Hematopoietic multipotent progenitor cell treated with erythropoietin and hydrocortisone succinate and interleukin-3 and kit ligand, for 4 days (in vitro differentiated cells): Measurements from ENCODE around the gene CNIH3.

Experiments used
- DNase-seq: peaks from one replicate; pipeline ENCODE4 v3.0.0-alpha.2; 2015

The CNIH3 gene

DNA sequence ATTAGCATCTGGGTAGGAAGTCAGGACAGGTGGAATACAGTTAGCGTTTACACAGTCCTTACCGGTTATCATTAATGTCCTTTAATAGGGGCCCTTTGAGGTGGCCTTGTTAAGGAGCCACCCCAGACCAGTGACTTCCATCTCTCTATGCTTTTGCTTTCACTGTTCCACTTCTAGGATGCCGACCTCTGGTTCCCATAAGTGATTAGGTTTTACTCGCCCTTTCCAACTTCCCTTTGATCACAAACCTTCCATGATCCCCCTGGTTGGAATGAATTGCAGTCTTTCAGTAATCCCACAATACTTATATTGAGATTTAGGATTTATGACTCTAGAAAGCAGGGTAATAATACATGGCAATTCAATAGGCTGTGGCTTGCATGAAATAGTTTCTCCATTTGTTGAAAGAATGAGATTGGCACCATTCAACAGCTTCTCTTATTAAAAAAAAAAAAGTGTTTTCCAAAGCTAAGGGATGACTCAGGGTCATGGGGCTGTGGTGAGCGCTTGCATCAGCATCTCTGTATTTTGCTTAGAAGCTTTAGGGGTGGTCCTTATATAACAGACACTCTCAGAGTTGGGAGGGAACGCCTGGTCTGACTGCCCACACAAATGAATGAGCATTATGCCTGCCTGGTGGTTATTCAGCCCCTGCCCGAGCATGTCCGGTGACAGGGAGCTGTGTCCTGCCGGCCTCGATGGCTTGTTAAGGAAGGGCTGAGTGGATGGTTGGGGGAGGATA is 110.5 kb downstream of the CNIH3 start:
- peak; percentile 36 for DNase-seq

DNA sequence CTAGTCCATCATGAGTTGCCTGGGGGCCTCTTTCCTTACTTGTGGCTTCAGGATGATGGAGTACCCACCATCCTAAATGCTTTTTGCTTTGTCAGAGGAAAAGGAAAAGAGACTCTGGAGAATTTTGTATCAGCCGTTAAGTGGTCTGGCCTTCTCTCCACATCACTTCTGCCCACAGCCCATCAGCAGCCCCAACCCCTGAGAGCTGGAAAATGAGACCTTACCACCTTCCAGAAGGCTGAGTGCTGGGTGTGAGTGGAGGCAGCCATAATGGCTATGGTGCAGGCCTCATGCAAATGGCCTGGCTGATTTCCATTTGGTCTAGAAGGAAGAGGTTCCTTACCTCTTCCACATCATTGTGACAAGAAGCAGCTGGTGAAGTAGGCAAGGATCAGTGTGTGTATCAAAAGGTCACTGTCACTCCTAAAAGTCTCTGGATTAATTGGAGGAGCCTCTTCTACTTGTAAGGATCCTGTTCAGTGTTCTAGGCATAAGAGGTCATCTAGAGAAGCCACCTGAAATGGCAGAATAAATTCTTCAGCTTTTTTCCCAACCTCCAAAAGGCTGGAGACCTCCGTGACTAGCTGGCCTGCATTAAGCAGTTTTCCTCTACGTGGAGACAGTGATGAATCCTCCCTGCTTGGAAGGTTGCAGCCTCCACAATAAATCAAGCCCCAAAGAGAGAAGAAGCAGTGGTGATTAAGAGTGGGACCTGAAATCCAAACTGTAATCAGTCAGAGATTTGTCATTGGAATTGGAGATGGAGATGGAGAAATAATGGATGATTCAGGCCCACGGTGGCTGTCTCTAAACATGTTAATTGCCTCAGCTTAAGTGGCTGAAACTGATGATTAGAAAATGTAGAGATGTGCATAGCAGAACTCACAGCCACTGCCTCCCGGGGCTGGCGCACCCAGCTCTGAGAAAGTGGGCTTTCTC is 111.5 kb downstream of the CNIH3 start:
- no peak for DNase-seq

- no peak for DNase-seq
Measured at GRCh38 chr1:224730540-224730939, 114.4 kb downstream of the CNIH3 start.

DNA sequence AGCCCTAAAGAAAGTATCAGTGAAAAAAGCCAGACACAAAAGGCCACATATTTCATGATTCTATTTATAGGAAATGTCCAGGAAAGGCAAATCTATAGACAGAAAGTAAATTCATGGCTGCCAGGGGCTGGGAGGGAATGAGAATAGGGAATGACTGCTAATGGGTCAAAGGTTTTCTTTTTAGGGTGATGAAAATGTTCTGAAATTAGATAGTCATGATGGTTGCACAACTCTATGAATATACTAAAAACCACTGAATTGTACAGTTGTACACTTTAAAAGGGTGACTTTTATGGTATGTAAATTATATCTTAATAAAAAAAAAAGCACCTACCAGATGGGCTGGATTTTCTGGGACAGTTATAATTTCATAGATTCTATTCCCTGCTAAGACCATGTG is 114.8 kb downstream of the CNIH3 start:
- no peak for DNase-seq

DNA sequence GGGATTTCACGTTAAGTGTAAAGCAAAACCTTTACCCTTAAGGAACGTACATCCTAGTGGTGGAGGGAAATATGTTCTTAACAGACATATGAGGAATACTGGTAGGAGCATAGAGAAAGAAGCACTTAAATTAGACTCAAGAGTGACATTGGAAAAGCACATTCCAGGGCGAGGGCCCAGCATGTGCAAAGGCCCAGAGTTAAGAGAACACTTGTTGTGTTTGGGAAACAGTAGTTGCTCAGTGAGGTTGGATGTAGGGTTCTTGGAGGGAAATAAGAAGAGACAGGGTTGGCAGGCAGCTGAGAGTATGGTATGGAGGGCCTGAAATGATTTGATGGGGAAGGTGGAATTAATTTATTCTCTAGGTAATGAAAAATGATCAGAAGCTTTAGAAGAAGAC is 115.5 kb downstream of the CNIH3 start:
- DNase-seq: no peak

GRCh38 chr1:224732377-224733026 is 116.4 kb downstream of the CNIH3 start:
- no peak for DNase-seq

GRCh38 chr1:224733027-224733911 is 117.2 kb downstream of the CNIH3 start:
- no peak for DNase-seq

- no peak for DNase-seq
Measured at GRCh38 chr1:224734261-224734935, 118.3 kb downstream of the CNIH3 start.

GRCh38 chr1:224735159-224735558 is 119.0 kb downstream of the CNIH3 start:
- DNase-seq: no peak

DNA sequence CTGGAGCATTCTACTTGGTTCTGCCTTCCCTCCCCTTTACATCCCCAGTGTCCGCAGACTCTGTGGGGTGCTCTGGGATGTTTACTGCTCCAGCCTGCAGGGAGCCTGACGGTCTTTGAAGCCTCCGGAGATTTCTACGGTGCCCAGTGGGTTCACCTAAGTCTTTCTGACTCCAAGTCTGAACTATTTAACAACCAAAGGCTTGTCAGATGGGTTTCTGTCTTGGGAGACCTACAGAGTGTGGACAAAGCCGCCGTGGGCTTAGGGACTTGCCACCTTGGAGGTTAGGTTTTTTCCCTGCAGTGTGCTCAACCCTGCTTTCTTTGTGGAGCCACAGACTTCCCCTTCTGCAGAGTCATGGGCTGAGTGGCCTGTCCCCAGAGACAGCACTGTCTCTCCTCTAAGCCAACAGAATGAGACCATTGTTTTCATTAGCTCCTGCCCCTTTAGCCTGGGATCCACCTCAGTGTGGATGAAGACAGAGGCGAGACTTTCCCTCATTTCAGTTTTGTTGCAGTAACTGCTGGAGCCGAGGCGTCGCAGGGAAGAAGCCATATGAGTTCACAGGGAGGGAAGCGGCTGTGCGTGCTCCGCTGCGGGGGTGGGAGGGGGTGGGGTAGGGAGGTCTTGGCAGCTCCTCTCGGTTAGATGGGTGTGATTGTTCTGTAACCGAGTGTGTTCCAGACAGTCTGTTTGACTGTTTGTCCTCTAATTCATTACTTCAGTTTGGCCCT is 120.7 kb downstream of the CNIH3 start:
- DNase-seq: peak; percentile 4

DNA sequence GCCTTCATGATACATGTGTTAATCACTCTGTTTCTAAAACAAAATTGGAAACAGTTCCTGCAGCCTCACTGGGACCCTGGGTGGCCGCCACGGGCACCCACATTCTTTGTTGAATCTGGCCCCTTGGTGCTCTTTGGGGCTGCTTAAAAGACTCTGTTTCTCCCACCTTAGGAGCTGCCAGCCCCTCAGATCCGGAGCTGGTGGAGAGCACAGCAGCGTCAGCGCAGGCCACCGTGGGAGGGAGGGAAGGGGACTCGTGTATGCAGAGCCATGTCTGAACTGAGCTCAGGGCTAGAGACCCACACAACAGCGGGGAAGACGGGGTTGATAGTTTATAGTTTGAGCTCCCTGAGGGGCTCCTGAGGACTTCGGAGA is 121.2 kb downstream of the CNIH3 start:
- no peak for DNase-seq

DNA sequence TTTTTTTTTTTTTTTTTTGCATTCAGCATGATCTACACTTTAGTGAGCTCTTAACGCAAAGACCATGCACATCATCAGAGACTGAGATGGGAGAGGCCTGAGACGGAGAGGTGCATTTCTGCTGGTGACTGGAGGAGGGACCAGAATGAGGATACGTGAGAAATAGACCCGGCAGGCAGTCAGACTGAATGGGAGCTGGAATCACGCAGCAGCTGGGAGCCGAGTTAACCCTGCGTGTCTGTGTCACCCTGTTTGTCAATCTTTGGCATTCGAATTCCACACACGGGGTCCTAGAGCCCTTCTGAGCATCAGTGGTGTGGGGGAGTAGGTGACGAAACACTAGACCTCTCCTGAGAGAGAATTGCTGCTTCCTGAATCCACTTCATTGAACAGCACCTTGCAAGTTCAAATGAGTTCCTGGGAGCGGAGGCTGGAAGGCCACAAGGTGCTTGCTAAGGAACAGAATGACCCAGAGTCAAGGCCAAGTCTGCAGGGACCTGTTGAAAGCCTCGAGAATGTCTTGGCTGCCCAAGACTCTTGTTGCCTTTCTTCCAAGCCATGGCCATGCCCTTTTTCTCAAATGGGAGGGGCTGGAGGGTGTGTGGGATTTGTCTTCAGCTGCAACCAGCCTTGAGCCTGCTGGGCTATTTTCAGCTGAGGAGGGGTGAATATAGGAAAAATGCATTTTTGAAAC is 123.3 kb downstream of the CNIH3 start:
- no peak for DNase-seq

- no peak for DNase-seq
Measured at GRCh38 chr1:224739997-224740684, 124.0 kb downstream of the CNIH3 start.

GRCh38 chr1:224740685-224741052 is 124.6 kb downstream of the CNIH3 start:
- no peak for DNase-seq

DNA sequence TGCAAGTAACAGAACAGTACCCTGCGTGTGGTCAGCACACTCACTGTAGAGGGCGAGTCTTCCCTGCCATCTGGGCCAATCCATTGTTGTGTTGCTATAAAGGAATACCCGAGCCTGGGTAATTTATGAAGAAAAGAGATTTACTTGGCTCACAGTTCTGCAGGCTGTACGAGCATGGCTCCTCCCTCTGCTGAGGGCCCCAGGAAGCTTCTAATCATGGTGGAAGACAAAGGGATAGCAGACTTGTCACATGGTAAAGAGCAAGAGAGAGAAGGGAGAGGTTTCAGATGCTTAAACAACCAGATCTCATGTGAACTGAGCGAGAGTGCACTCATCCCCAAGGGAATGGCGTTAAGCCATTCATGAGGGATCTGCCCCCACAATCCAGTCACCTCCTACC is 126.2 kb downstream of the CNIH3 start:
- no peak for DNase-seq

GRCh38 chr1:224743608-224744164 is 127.6 kb downstream of the CNIH3 start:
- DNase-seq: no peak

- DNase-seq: no peak
Measured at GRCh38 chr1:224744521-224744920, 128.4 kb downstream of the CNIH3 start.

- DNase-seq: no peak
Measured at GRCh38 chr1:224745394-224745793, 129.3 kb downstream of the CNIH3 start.

GRCh38 chr1:224745924-224746323 is 129.8 kb downstream of the CNIH3 start:
- DNase-seq: no peak

DNA sequence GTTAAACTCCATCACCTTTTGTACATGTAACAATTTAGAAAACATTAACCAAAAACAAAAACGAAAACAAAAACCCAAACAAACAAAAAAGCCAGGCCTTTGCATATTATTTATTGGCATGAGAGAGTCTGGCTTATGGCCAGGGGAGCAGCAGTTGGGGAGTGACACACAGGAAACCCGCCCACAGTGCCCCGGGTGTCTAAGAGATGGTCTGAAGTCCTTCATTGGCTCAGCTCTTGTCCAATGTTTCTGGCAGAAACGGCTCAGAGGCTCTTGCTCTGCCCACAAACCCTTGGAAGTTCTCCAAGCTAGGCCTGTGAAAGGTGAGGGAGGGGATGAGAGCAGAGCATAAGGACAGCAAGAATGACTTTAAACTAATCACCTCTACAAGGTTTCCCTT is 131.5 kb downstream of the CNIH3 start:
- DNase-seq: peak; percentile 61
